ENCODE measurements around the gene CALHM3.

CALHM3 gene

DNA sequence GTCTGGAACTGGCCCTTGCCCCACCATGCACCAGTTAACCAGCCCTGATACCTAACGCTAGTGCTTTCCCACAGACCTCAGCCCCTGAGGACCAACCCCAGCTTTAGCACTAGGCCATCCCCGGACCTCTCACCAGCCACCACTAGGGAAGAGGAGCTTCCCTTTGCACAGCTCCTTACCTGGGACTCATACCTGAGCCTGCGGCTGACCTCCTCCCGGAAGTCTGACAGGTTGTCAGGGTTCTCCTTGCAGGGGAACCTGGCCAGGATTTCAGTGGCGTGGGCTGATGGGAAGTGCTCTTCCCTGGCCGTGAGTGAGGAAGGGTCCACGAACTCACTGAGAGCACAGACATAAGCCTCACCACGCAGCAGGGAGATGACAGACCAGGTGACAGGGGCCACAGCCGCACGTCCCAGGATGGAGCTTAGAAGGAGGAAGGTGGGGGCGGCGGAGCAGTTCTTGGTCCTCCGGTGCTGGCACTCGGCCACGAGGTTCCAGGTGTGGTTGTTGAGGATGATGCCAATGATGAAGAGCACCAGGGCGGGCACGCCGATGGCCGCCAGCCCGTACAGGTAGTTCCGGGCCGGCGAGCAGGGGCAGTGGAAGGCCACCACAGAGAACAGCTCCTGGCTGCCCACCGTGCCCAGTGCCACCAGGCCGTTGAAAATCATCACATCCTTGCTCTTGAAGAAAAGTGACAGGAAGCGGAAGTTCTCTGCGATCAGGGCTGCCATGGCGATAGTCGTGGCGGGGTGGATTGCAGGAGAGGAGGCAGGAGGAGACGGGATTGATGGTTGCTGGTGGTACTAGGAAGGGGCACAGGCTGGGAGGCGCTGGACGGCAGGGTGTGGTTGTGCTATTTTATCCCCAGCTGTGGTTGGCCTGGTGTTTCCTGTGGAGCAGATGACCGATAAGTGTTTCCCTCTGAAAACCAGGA, 29.6 kb downstream of the CALHM3 start:
- DNase-seq (ENCODE audit: low read depth) = no peak

DNA sequence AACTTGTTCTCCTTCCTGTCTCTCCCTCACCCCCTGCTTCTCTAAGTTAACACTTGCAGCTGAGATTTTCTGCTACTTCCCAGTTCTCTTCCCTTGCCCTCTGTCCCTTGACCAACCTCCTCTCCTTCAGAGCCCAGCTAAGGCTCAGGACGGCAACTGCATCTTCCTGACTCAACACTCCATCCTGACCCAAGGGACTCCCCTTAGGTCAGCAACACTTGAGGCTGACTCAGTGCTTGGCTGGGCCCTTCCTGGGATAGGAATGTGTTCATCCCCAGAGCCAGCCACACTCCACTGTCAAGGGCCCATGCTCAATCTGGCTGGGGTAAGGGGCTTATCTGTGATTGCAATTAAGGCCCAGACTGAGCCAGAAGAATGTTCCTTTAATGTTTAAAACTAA, 30.3 kb downstream of the CALHM3 start:
- DNase-seq (ENCODE audit: low read depth) = peak; percentile 87

DNA sequence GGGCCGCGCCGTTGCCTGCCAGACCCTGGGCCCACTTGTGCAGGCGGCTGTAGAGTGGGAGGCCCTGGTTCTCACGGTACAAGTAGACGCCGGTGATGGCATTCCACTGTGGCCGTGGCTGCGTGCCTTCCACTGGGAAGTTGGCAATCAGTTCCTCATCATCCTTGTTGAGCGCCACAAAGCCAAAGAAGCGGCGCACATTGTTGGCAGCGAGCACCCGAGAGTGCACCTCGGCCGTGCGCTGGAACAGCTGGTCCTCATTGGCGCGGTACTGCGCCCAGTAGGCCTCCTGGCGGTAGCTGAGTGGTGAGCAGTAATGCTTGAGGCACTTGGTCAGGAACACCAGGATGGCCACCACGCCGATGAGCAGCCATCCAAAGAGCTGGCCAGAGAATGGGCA, 31.9 kb downstream of the CALHM3 start:
- no peak for DNase-seq (ENCODE audit: low read depth)

DNA sequence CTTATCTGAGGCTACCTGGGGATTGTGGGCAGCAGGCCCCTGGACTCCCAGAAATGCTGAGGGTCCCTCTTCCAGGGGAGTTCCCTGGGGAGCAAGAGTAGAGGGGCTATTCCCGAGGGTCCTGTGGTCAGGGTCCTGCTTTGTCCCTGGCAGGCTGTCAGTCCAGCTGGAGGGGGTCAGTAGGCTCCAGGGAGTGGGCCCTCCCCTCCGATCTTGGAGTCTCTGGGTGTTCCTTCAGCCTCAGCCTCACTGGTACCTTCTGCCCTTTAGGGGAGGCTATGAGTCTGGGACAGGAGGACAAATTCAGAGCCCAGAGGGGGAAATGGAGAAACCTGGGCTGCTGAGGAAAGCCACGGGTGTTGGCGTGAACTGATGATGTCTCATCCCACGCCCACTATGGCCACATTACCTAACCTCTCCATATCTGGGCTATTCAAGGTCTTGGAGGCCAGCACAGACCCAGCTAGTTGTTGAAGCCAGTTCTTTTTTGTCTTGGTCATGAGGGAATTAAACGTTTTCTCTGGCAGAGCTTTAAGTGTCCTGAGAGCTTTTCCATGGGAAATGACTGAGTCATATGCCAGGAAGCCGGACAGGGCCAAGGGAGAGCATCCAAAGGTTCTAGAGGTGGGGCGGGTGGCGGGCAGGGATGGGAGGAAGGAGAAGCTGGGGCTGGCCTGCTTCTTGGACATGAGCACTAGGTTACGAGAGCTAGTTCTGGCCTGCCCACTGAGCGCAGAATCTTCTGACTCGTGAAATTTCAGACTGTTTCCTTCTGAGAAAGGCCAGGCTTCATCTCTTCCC, 33.1 kb downstream of the CALHM3 start:
- peak; percentile 93 for DNase-seq (ENCODE audit: low read depth)

DNA sequence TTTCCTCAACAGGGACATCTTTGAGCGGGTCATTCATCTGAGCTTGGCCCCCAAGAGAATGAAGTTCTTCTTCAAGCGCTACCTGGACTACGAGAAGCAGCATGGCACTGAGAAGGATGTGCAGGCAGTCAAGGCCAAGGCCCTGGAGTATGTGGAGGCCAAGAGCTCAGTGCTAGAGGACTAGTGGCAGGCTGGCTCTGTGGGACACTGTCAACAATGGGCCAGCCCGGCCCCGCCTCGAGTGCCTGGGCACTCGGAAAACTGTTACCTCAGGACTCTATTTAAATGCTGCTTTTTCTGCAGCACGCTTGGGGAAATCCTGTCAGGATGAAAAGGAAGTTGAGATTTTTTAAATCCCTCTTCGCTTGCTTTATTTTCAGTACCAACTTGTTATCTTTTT, 33.7 kb downstream of the CALHM3 start:
- no peak for DNase-seq (ENCODE audit: low read depth)

DNA sequence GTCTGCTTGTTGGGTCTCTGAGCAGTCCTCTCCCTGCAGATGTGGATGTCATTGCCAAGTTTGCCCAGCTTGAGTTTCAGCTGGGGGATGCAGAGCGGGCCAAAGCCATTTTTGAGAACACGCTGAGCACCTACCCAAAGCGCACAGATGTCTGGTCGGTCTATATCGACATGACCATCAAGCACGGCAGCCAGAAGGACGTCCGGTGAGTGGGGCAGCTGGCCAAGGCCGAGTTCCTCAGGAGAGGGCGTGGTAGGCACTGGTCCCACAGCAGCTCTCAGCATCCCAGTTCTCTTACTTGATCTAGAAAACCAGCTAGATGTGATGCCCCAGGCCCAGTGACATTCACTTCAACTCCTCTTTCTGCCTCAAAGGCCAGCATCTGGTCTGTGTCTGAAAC, 34.6 kb downstream of the CALHM3 start:
- DNase-seq (ENCODE audit: low read depth) = no peak

DNA sequence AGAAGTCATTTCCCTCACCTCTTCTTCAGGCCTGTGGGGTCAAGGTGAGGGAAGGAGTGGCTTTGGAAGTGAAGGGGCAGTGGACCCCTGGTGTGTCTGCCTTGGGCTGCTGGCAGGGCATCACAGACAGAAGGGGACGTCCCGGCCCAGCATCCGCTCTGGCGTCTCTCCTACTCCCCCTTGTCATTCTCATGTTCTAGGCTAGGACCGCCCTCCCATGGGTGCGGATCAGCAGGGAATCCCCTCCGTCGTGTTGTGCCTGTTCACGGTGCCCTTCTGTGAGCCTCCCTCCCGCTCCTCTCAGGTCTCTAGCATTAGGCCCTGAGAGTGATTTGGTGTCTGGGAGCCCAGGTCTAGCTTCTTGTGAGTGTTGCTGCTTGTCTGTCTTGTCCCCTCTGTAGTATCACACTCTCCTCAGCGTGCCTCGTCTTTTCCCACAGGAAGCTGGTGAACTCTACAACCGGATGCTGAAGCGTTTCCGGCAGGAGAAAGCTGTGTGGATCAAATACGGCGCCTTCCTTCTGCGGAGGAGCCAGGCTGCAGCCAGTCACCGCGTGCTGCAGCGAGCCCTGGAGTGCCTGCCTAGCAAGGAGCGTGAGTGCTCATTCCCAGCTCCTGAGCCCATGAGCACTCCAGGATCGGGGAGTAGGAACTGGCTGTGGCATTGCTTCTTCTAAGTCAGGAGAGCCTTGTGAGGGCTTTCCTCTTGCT, 35.4 kb downstream of the CALHM3 start:
- no peak for DNase-seq (ENCODE audit: low read depth)

DNA sequence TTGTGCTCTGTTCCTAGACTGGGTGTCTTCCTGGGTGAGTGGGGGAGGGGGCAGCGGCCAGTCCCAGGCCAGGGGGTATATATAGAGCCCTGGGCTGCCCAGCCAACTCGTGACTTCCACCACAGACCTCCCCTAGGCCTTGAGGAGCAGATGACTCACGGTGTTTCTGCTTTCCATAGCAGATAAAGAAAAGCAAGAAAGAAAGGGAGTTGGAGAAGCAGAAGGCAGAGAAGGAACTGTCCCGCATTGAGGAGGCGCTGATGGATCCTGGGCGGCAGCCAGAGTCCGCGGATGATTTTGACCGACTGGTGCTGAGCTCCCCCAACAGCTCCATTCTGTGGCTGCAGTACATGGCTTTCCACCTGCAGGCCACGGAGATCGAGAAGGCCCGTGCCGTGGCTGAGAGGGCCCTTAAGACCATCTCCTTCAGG, 37.0 kb downstream of the CALHM3 start:
- DNase-seq (ENCODE audit: low read depth) = no peak

DNA sequence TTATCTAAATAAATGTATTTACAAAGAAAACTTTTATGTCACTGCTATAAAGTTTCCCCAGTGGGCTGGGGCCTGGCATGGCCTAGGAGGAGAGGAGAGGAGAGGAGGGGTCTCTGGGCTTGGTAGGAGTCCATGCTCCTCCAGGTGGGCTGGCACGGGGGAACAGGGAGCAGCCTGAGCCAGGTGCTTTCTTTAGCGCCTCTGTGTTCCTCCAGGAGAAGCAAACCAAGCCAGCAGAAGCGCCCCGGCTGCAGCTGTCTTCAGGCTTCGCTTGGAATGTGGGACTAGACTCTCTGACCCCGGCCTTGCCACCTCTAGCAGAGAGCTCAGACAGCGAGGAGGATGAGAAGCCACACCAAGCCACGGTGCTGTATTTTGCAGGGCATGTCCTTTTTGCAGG, 37.4 kb downstream of the CALHM3 start:
- no peak for DNase-seq (ENCODE audit: low read depth)

DNA sequence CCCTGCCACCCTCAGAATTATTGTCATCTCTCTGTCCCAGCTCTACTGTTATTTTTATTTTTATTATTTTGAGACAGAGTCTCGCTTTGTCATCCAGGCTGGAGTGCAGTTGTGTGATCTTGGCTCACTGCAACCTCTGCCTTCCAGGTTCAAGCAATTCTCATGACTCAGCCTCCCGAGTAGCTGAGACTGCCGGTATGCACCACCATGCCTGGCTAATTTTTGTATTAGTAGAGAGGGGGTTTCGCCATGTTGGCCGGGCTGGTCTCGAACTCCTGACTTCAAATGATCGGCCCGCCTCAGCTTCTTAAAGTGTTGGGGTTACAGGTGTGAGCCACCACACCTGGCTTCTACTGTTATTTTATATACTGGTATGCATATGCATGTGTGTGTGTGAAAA, 37.8 kb downstream of the CALHM3 start:
- no peak for DNase-seq (ENCODE audit: low read depth)

DNA sequence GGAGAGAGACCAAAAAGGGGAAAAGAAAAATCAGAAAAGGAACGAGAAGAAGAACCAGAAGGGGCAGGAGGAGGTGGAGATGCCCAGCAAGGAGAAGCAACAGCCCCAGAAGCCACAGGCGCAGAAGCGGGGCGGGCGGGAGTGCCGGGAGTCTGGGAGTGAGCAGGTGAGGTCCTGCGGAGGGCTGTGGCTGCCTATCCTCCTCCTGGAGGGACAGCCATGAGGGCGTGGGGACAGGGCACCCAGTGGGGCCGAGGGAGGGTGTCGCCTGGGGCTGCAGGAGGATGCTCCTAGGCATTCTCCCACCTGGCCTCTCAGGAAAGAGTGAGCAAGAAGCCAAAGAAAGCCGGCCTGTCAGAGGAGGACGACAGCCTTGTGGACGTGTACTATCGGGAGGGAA, 38.6 kb downstream of the CALHM3 start:
- no peak for DNase-seq (ENCODE audit: low read depth)

DNA sequence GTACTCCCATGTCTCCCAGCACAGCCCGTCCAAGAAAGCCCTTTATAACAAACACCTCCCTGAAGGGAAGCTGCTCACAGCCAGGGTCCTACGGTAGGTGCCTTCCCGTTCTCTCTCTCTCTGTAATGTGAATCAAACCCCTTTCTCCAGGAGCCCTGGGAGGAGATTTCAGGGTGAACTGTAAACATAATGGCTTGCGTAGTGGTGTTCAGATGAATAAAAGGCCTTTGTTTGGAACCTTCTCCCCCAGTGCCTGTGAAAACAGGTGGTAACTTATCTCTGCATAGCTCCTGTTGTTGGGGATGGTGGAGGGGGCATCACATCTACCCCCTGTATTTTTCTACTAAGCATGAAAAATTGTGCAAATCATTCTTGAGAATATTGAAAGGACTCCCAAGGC, 39.3 kb downstream of the CALHM3 start:
- DNase-seq (ENCODE audit: low read depth) = no peak

DNA sequence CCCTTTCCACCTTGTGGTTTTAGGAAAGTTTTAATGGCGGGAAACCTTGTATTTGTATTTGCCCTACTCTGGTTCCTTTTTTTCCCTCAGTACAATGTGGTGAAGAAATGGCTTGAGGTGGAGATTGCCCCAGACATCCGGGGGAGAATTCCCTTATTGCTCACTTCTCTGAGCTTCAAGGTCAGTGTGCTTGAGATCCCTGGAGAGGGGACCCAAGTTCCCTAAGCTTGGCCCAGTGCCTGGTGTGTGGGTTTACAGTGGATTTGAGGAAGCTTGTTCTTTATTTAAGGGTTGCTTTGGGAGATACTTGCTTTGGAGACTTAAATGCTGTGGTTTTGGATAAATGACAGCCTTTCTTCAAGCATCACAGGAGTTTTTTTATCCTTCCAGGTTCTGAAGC, 45.2 kb downstream of the CALHM3 start:
- no peak for DNase-seq (ENCODE audit: low read depth)

DNA sequence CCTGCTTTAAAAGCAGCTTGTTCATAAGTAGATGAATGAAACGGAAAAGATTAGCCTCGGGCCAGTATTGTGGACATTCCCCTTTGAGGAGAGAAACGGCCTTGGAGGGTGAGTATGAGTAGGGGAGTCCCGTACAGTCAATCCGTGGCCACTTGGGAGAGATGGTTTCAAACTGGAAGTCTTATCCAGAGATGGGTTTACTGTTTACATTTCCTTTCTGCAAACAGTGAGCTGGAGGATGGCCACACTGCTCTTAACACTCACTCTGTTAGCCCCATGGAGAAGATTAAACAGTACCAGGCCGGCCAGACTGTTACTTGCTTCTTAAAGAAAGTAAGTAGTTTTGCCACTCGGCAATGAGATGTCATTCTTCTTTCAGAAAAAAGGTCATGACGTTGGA, 47.1 kb downstream of the CALHM3 start:
- no peak for DNase-seq (ENCODE audit: low read depth)

DNA sequence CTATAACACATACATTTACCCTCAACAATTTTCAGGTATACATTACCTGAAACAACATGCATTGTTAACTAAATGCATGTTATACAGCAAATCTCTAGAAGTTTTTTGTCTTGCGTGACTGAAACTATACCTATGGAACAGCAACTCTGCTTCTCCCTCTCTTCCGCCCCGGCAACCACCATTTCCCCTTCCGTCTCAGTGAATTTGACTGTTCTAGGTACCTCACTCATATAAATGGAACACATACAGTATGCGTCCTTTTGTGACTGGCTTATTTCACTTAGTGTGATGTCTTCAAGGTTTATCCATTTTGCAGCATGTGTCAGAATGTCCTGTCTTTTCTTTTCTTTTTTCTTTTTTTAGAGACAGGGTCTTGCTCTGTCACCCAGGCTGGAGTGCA, 49.4 kb downstream of the CALHM3 start:
- DNase-seq (ENCODE audit: low read depth) = no peak

DNA sequence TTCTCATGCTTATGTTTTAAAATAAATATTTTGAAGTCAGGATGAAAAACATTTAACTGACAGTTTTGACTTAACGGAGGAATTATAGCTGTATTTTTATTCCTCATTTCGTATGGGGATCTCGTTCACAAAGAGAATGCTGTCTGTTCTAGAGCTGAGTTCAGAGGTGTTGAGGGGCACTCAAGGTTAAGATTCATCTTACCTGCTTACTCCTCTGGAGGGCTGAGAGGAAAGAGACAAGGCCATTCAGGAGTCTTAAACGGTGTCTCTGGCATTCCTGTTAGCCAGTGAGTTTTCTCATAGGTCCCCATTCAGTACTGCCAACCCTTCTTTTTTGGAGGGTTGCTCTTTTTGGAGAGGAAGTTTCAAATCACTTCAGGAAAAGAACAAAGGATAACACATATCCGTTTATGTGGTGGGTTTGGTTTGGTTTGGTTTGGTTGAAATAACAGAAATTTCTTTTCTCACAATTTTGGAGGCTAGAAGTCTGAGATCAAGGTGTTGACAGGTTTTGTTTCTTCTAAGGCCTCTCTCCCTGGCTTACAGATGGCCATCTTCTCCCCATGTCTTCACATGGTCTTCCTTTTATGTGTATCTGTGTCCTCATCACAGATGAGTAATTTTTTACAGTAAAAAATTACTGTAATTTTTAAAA, 49.9 kb downstream of the CALHM3 start:
- no peak for DNase-seq (ENCODE audit: low read depth)

DNA sequence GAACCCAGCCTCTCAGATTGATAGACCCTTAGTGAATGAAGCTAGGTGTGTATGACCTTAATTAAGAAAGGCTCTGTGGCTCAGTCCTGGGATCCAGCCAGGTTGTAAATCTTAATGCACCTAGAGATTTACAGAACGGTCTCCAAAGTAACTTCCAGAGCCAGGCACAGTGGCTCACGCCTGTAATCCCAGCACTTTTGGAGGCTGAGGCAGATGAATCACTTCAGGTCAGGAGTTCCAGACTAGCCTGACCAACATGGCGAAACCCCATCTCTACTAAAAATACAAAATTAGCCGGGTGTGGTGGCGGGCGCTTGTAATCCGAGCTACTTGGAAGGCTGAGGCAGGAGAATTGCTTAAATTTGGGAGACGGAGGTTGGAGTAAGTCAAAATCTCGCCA, 51.2 kb downstream of the CALHM3 start:
- DNase-seq (ENCODE audit: low read depth) = no peak

DNA sequence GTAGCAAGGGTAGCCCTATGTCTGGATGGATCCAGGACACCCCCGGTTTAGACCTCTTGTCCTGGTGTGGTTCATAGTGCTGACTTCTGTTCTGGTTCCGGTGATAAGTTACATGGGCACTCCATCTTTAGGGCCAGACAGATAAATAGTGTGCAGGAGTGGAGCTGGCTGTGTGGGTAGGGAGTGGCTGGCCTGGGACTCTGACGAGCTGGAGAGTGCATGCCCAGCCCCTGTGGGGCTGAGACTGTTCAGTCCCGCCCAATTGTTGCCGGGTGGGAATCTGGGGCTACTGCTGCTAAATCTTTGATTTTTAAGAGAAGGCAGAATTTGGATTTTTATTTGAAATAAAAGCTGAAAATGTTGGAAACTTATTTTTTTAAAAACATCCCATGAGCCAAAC, 55.3 kb downstream of the CALHM3 start:
- DNase-seq (ENCODE audit: low read depth) = no peak
